ENCODE results near the gene OPRL1. TPM values are rescaled to one million over a fixed set of nuclear protein-coding genes. Genes with fewer than 3 reads are reported as not detected.
"Not testable (repeated sequence)": the region's sequence is repeated elsewhere in the genome, so short reads cannot be mapped to it uniquely, and the experiment has no call there.

The OPRL1 gene
- polyA plus RNA-seq, 1 donor: 0.81 TPM

- H3K4me3 ChIP-seq (ENCODE audit: low read length): no peak overlapping the region
- H3K9me3 ChIP-seq (ENCODE audit: control insufficient read depth, low read depth, low read length): peaks cover 3% of the 10 kb centered on the region
- peaks cover 27% of the 10 kb centered on the region for H3K4me1 ChIP-seq (ENCODE audit: control insufficient read depth, insufficient read depth, low read length)
- WGBS (ENCODE audit: insufficient coverage, low lambda C conversion rate): no CpG with 5 or more reads among the region's 13 CpGs
- H3K27ac ChIP-seq (ENCODE audit: low read length): no peak overlapping the region
- DNase-seq: no peak
- peaks cover 79% of the 10 kb centered on the region for H3K27me3 ChIP-seq (ENCODE audit: control insufficient read depth, insufficient read depth, low read length)
- H3K36me3 ChIP-seq (ENCODE audit: control insufficient read depth, insufficient read depth, low read length): no peaks in the 10 kb centered on the region
These were observed 2.3 kb downstream of the OPRL1 start for GRCh38 chr20:64082126-64082731.

GRCh38 chr20:64082820-64083377 is 3.0 kb downstream of the OPRL1 start:
- no peak for DNase-seq
- Histone ChIP-seq H3K4me1 (ENCODE audit: control insufficient read depth, insufficient read depth, low read length) (peaks cover 27% of the 10 kb centered on the region), H3K27me3 (ENCODE audit: control insufficient read depth, insufficient read depth, low read length) (peaks cover 79% of the 10 kb centered on the region), H3K9me3 (ENCODE audit: control insufficient read depth, low read depth, low read length) (peaks cover 3% of the 10 kb centered on the region), H3K27ac (ENCODE audit: low read length) (no peak overlapping the region), H3K36me3 (ENCODE audit: control insufficient read depth, insufficient read depth, low read length) (no peaks in the 10 kb centered on the region), H3K4me3 (ENCODE audit: low read length) (no peak overlapping the region)
- no CpG with 5 or more reads among the region's 13 CpGs for WGBS (ENCODE audit: insufficient coverage, low lambda C conversion rate)

- Histone ChIP-seq H3K27ac (ENCODE audit: low read length) (no peak overlapping the region), H3K4me1 (ENCODE audit: control insufficient read depth, insufficient read depth, low read length) (peaks cover 24% of the 10 kb centered on the region), H3K27me3 (ENCODE audit: control insufficient read depth, insufficient read depth, low read length) (peaks cover 76% of the 10 kb centered on the region), H3K36me3 (ENCODE audit: control insufficient read depth, insufficient read depth, low read length) (no peaks in the 10 kb centered on the region), H3K4me3 (ENCODE audit: low read length) (peak overlapping the region; percentile 18), H3K9me3 (ENCODE audit: control insufficient read depth, low read depth, low read length) (peaks cover 3% of the 10 kb centered on the region)
- no CpG with 5 or more reads among the region's 52 CpGs for WGBS (ENCODE audit: insufficient coverage, low lambda C conversion rate)
- DNase-seq: peak in 1 of 2 donors; percentile 68
These were observed 3.5 kb downstream of the OPRL1 start for GRCh38 chr20:64083378-64083803.

- peaks cover 18% of the 10 kb centered on the region for H3K4me1 ChIP-seq (ENCODE audit: control insufficient read depth, insufficient read depth, low read length)
- peaks cover 76% of the 10 kb centered on the region for H3K27me3 ChIP-seq (ENCODE audit: control insufficient read depth, insufficient read depth, low read length)
- H3K36me3 ChIP-seq (ENCODE audit: control insufficient read depth, insufficient read depth, low read length): no peaks in the 10 kb centered on the region
- peak in 1 of 2 donors; percentile 42 for DNase-seq
- no CpG with 5 or more reads among the region's 86 CpGs for WGBS (ENCODE audit: insufficient coverage, low lambda C conversion rate)
- no peak within 1 kb of the TSS for H3K27ac ChIP-seq (ENCODE audit: low read length)
- H3K9me3 ChIP-seq (ENCODE audit: control insufficient read depth, low read depth, low read length): peaks cover 3% of the 10 kb centered on the region
- H3K4me3 ChIP-seq (ENCODE audit: low read length): peak within 1 kb of the TSS; percentile 18
These were observed 4.2 kb downstream of the OPRL1 start, which contains the start of gene LKAAEAR1 for GRCh38 chr20:64083804-64084684. TSS of gene LKAAEAR1 (minus strand) at chr20:64084398. CDS start at chr20:64084219, 179 bp downstream.

- H3K27me3 ChIP-seq (ENCODE audit: control insufficient read depth, insufficient read depth, low read length): peaks cover 76% of the 10 kb centered on the region
- no peak for DNase-seq
- no peak overlapping the region for H3K4me3 ChIP-seq (ENCODE audit: low read length)
- H3K36me3 ChIP-seq (ENCODE audit: control insufficient read depth, insufficient read depth, low read length): no peaks in the 10 kb centered on the region
- no peak overlapping the region for H3K27ac ChIP-seq (ENCODE audit: low read length)
- H3K9me3 ChIP-seq (ENCODE audit: control insufficient read depth, low read depth, low read length): peaks cover 3% of the 10 kb centered on the region
- no CpG with 5 or more reads among the region's 23 CpGs for WGBS (ENCODE audit: insufficient coverage, low lambda C conversion rate)
- H3K4me1 ChIP-seq (ENCODE audit: control insufficient read depth, insufficient read depth, low read length): peaks cover 13% of the 10 kb centered on the region
These were observed 4.8 kb downstream of the OPRL1 start for GRCh38 chr20:64084685-64085152.

- Histone ChIP-seq H3K9me3 (ENCODE audit: control insufficient read depth, low read depth, low read length) (peaks cover 3% of the 10 kb centered on the region), H3K4me3 (ENCODE audit: low read length) (no peak overlapping the region), H3K27me3 (ENCODE audit: control insufficient read depth, insufficient read depth, low read length) (peaks cover 60% of the 10 kb centered on the region), H3K36me3 (ENCODE audit: control insufficient read depth, insufficient read depth, low read length) (no peaks in the 10 kb centered on the region), H3K4me1 (ENCODE audit: control insufficient read depth, insufficient read depth, low read length) (peaks cover 13% of the 10 kb centered on the region), H3K27ac (ENCODE audit: low read length) (no peak overlapping the region)
- WGBS (ENCODE audit: insufficient coverage, low lambda C conversion rate): no CpG with 5 or more reads among the region's 11 CpGs
- no peak for DNase-seq
These were observed 6.9 kb downstream of the OPRL1 start for GRCh38 chr20:64086801-64087200.

GRCh38 chr20:64087226-64087825 is 7.4 kb downstream of the OPRL1 start:
- WGBS (ENCODE audit: insufficient coverage, low lambda C conversion rate): no CpG with 5 or more reads among the region's 36 CpGs
- not testable (repeated sequence) for H3K4me3 ChIP-seq (ENCODE audit: low read length); H3K27ac ChIP-seq (ENCODE audit: low read length); DNase-seq; H3K36me3 ChIP-seq (ENCODE audit: control insufficient read depth, insufficient read depth, low read length); H3K9me3 ChIP-seq (ENCODE audit: control insufficient read depth, low read depth, low read length)
- peaks cover 13% of the 10 kb centered on the region for H3K4me1 ChIP-seq (ENCODE audit: control insufficient read depth, insufficient read depth, low read length)
- peaks cover 57% of the 10 kb centered on the region for H3K27me3 ChIP-seq (ENCODE audit: control insufficient read depth, insufficient read depth, low read length)

- not testable (repeated sequence) for H3K36me3 ChIP-seq (ENCODE audit: control insufficient read depth, insufficient read depth, low read length); H3K4me3 ChIP-seq (ENCODE audit: low read length); H3K9me3 ChIP-seq (ENCODE audit: control insufficient read depth, low read depth, low read length); H3K4me1 ChIP-seq (ENCODE audit: control insufficient read depth, insufficient read depth, low read length); DNase-seq; H3K27ac ChIP-seq (ENCODE audit: low read length)
- H3K27me3 ChIP-seq (ENCODE audit: control insufficient read depth, insufficient read depth, low read length): peaks cover 55% of the 10 kb centered on the region
These were observed 8.7 kb downstream of the OPRL1 start for GRCh38 chr20:64088586-64088985.

GRCh38 chr20:64090165-64090564 is 10.3 kb downstream of the OPRL1 start:
- no peak overlapping the region for H3K27ac ChIP-seq (ENCODE audit: low read length)
- no CpG with 5 or more reads among the region's 10 CpGs for WGBS (ENCODE audit: insufficient coverage, low lambda C conversion rate)
- H3K36me3 ChIP-seq (ENCODE audit: control insufficient read depth, insufficient read depth, low read length): no peaks in the 10 kb centered on the region
- H3K27me3 ChIP-seq (ENCODE audit: control insufficient read depth, insufficient read depth, low read length): peaks cover 41% of the 10 kb centered on the region
- no peaks in the 10 kb centered on the region for H3K9me3 ChIP-seq (ENCODE audit: control insufficient read depth, low read depth, low read length)
- no peak for DNase-seq
- H3K4me3 ChIP-seq (ENCODE audit: low read length): no peak overlapping the region
- no peaks in the 10 kb centered on the region for H3K4me1 ChIP-seq (ENCODE audit: control insufficient read depth, insufficient read depth, low read length)

GRCh38 chr20:64091340-64091739 is 11.5 kb downstream of the OPRL1 start:
- Histone ChIP-seq H3K4me1 (ENCODE audit: control insufficient read depth, insufficient read depth, low read length) (no peaks in the 10 kb centered on the region), H3K36me3 (ENCODE audit: control insufficient read depth, insufficient read depth, low read length) (no peaks in the 10 kb centered on the region), H3K4me3 (ENCODE audit: low read length) (no peak overlapping the region), H3K9me3 (ENCODE audit: control insufficient read depth, low read depth, low read length) (no peaks in the 10 kb centered on the region), H3K27ac (ENCODE audit: low read length) (no peak overlapping the region), H3K27me3 (ENCODE audit: control insufficient read depth, insufficient read depth, low read length) (peaks cover 32% of the 10 kb centered on the region)
- no peak for DNase-seq
- no CpG with 5 or more reads among the region's 19 CpGs for WGBS (ENCODE audit: insufficient coverage, low lambda C conversion rate)

Data from large intestine (tissue), 3 donors.